Cardiac fibroblast (primary cell): ENCODE data around the gene MAMDC4.
"Not testable (repeated sequence)": the region's sequence is repeated elsewhere in the genome, so short reads cannot be mapped to it uniquely, and the experiment has no call there.

Experiments used
- DNase-seq, 2 donors: peaks; one replicate each; pipeline versions ENCODE4 v3.0.0 to v3.0.0-alpha.2; 2010; ENCODE audit warnings: low read depth in 2 of 2
- H3K4me3 ChIP-seq, 2 donors: replicated peaks in 1 of 2; 1 replicate in 1 of 2; 2 replicates in 1 of 2; pipeline ENCODE4 v1.5.1; 2011; ENCODE audit warnings: low read depth in 2 of 2, low read length in 2 of 2, mild to moderate bottlenecking in 2 of 2, moderate library complexity in 1 of 2
- TF ChIP-seq, protein P1 (sequence below): IDR thresholded peaks from one replicate; pipeline ENCODE4 v1.5.1; 2011; ENCODE audit warnings: low read depth, mild to moderate bottlenecking, low read length, inconsistent platforms

The MAMDC4 gene

DNA sequence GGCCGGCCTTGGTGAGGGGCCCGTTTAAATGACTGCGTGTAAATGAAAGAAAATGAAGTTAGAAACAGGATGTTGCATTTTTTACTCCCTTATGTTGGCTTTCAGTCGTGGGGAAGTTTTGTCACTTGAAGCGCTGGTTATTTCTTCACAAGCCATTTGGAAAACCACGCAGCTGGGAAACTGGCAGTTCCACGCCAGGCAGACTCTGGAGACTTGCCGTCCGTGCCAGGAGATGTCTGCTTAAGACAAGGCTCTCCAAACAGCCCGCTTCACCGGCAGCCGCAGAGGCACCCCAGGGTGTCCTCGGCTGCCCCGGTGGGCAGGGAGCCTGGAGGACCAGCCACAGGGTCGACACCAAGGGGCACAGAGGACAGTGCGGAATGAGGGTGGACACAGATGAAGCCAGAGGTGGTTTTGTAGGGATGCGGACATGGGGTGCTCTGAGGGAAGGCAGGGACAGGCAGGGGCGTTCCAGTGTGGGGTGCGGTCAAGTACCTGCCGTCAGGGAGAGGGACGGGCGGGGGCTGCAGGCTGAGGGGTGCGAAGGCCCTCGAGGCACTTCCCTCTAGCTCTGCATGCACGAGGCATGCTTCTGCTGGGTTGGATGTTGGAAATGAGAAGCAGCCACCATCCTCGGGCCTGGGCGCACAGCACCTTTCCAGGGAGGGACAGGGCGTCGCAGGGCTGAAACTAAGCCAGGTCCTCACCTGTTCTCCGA, 21.0 kb upstream of the MAMDC4 start:
- no peak for DNase-seq
- TF ChIP-seq, protein P1, sequence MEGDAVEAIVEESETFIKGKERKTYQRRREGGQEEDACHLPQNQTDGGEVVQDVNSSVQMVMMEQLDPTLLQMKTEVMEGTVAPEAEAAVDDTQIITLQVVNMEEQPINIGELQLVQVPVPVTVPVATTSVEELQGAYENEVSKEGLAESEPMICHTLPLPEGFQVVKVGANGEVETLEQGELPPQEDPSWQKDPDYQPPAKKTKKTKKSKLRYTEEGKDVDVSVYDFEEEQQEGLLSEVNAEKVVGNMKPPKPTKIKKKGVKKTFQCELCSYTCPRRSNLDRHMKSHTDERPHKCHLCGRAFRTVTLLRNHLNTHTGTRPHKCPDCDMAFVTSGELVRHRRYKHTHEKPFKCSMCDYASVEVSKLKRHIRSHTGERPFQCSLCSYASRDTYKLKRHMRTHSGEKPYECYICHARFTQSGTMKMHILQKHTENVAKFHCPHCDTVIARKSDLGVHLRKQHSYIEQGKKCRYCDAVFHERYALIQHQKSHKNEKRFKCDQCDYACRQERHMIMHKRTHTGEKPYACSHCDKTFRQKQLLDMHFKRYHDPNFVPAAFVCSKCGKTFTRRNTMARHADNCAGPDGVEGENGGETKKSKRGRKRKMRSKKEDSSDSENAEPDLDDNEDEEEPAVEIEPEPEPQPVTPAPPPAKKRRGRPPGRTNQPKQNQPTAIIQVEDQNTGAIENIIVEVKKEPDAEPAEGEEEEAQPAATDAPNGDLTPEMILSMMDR = no peak
- H3K4me3 ChIP-seq = no peak overlapping the region

DNA sequence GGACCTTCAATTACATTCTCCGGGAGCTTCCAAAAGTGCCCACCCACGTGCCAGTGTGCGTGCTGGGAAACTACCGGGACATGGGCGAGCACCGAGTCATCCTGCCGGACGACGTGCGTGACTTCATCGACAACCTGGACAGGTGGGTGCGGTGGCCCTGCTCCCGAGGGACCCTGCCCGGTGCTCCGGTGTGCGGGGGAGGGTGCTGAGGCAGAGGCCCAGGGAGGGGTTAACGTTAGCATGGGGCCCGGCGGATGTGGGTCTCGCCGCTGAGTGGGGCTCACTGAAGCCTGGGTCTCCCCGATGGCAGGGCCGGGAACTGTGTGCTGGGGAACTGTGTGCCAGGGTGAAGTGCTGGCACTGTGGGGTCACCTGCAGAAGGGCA, 20.4 kb upstream of the MAMDC4 start:
- TF ChIP-seq, protein P1 = no peak
- no peak overlapping the region for H3K4me3 ChIP-seq
- no peak for DNase-seq

DNA sequence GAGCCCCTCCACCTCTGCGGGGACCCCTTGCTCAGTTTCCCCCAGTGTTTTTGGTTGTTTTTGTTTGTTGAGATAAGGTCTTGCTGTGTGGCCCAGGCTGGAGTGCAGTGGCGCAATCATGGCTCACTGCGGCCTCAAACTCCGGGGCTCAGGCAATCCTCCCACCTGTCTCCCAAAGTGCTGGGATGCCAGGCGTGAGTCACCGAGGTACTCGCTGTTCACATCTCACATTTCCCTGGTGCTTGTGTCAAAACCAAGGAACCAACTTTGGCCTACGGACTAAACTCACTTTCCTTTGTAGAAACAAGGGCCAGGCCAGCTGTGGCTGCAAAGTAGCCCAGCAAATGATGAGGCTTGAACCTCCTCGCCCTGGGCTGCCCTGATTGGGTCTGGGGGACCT, 19.6 kb upstream of the MAMDC4 start:
- no peak overlapping the region for H3K4me3 ChIP-seq
- TF ChIP-seq, protein P1 = no peak
- DNase-seq = no peak

DNA sequence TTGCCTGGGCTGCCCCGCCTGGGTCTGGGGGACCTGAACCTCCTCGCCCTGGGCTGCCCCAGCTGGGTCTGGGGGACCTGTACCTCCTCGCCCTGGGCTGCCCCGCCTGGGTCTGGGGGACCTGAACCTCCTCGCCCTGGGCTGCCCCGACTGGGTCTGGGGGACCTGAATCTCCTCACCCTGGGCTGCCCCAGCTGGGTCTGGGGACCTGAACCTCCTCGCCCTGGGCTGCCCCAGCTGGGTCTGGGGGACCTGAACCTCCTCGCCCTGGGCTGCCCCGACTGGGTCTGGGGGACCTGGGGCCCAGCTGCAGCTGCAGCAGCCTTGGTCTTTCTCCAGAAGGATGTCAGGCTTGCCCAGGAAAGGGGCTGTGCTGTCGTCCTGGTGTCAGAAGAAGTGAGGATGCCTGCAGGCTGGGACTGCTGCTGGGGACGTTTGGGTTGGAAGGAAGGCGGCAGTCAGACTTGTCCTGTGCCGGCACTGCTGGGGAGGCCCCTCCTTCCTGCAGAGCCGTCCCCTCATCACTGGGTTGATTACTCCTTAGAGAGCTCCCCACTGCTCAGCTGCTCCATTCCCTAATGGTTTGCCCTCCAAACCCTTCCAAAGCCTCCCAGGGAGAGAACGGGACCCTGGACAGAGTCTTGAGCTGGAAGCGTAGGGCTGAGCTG, 18.6 kb upstream of the MAMDC4 start:
- not testable (repeated sequence) for H3K4me3 ChIP-seq, DNase-seq

DNA sequence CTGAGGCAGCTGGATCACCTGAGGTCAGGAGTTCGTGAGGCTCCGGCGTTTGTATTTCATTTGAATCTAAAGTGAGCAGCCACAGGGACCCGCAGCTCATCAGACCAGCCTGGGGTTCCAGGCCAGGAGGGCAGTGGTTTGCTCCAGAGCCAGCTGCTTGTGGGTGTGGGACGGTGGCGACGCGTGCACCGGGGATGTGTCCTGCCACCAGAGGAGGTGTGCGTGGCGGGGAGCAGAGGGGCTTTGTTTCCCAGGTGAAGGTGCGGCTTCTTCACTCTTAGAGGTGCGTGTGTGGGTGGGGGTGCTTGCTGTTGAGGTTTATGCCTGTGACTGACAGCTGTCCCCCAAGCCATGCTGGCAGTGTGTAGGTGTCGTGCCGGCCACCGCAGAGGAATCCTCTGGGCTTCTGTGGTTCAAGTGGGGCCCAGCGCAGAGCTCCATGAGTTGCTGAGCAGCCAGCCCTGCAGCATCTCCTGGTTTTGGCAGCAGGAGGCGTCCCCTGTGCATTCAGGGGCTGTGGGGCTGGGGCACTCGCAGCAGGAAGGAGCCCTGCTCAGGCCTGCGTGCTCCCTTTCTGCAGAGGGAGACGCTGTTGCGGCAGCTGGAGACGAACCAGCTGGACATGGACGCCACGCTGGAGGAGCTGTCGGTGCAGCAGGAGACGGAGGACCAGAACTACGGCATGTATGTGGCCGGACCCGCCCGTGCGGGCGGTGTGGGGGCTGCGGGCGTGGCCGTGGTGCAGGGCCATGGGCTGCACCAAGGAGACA, 16.8 kb upstream of the MAMDC4 start:
- DNase-seq = no peak
- no peak overlapping the region for H3K4me3 ChIP-seq
- TF ChIP-seq, protein P1 = no peak

DNA sequence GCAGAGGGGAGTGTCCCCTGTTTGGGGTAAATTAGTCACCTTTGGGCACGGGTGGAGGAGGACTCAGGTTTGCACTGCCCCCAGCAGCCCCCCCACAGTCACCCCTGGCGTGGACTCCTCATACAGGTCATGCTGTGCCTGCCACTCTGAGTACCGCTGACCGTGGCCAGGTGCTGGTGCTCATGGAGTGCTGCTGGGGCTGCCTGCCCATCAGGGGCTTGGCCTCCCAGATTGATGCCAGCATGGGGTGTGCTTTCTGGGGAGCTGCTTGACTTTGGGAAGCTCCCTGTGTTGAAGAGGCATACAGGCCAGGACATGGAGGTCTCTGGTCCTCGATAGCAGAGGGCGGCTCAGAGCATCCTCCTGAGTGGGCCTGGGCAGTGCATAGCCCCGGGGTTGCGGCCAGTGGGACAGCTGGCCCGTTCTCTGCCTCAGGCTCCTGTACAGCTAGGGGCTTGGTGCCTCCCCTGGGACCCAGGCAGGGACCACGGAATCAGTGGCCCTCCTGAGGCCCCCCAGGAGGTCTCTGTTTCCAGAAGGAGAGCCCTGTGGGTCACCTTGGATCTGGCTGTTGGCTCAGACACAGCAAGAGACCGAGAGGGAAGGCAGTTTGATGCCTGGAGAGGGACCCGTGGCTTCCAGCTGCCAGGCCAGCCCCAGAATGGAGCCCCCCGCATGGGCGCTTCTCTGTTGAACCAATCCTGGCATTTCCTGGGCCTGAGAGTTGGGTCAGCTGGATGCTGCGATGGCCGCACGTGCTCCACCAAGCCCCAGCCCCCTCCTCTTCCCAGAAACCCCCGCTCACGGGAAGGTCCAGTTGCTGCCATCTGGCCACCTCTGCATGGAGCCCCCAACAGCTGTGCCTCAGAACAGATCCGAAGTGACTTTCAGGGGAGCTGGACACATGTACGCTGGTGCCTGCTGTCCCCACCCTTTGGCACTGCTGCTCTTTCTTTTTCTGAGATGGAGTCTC, 15.9 kb upstream of the MAMDC4 start:
- no peak overlapping the region for H3K4me3 ChIP-seq
- TF ChIP-seq, protein P1 = no peak
- DNase-seq = no peak
